HCT116 (cell line): ENCODE measurements around the gene AMOTL1. TPM values are rescaled to one million over a fixed set of nuclear protein-coding genes. Genes with fewer than 3 reads are reported as not detected.
A peak's percentile ranks its signal among the peaks of the same experiment; 100 is the strongest.

Source experiments
- ATAC-seq: fragments of 200-7000 bp; cut with Tn5 transposase; 2 replicates; pipeline ENCODE4 v1.9.1; 2020; ENCODE audit warnings: mild to moderate bottlenecking, moderate library complexity
- BruUV-seq: library from RNA; stranded (reverse); fragments of 400-500 nt; replicated peaks from 2 replicates; lab custom pipeline; 2021; lab: Mats Ljungman, UMichigan
- CTCF ChIA-PET: fragments of 300-600 bp; sonication (Branson Sonifier 250); formaldehyde crosslinking; loops from one replicate; lab custom pipeline; 2021; ENCODE audit warnings: antibody characterized with exemption; lab: Charles Lee
- POLR2A ChIA-PET: fragments of 300-600, 350-600 bp; sonication (Branson Sonifier 250); formaldehyde crosslinking; loops from one replicate; lab custom pipeline; 2021; ENCODE audit warnings: antibody characterized with exemption; lab: Charles Lee
- RAD21 ChIA-PET, 2 experiments: fragments of 300-600 bp; sonication (Branson Sonifier 250); formaldehyde crosslinking; loops; one replicate each; lab custom pipeline; 2023; ENCODE audit warnings: low total read pairs in 2 of 2; ENCODE audit not compliant: uncharacterized antibody in 2 of 2, unreplicated experiment in 2 of 2, low non-redundant PET in 1 of 2; lab: Charles Lee
- DNase-seq: peaks from one replicate; pipeline ENCODE4 v3.0.0-alpha.2; 2010; ENCODE audit warnings: low read depth, low spot score
- H2AFZ ChIP-seq: fragments of 200-600 bp; shearing (Covaris generic), sonication (generic); 2 replicates; pipeline ENCODE4 v1.6.1; 2017; ENCODE audit warnings: low read depth, mixed run types, mixed read lengths, antibody characterized with exemption, low read length; ENCODE audit not compliant: poor library complexity, severe bottlenecking
- H3K27ac ChIP-seq: 2 replicates; pipeline ENCODE4 v1.5.1; 2012; ENCODE audit warnings: low read depth, low read length
- H3K27me3 ChIP-seq: fragments of 200-600 bp; sonication (generic); 2 replicates; pipeline ENCODE4 v1.6.1; 2016; ENCODE audit warnings: mixed run types, low read length, mixed read lengths; ENCODE audit not compliant: insufficient read depth
- H3K36me3 ChIP-seq, 2 experiments: fragments of 200-500 bp in 1 of 2; fragments of 200-600 bp in 1 of 2; sonication (Bioruptor generic) in 1 of 2; sonication (generic) in 1 of 2; 2 replicates each; pipeline versions ENCODE4 v1.5.1 to v1.6.1; 2014 to 2016; ENCODE audit warnings: low read length in 2 of 2, inconsistent platforms in 1 of 2, mixed read lengths in 1 of 2, mixed run types in 1 of 2; ENCODE audit not compliant: insufficient read depth in 2 of 2, control insufficient read depth in 1 of 2
- H3K4me1 ChIP-seq, 2 experiments: fragments of 200-600 bp in 1 of 2; sonication (generic) in 1 of 2; 2 replicates each; pipeline versions ENCODE4 v1.5.1 to v1.6.1; 2012 to 2017; ENCODE audit warnings: low read length in 2 of 2, inconsistent platforms in 1 of 2, mild to moderate bottlenecking in 1 of 2, mixed read lengths in 1 of 2, mixed run types in 1 of 2, moderate library complexity in 1 of 2; ENCODE audit not compliant: insufficient read depth in 2 of 2, control insufficient read depth in 1 of 2
- H3K4me2 ChIP-seq: fragments of 200-600 bp; sonication (generic); 2 replicates; pipeline ENCODE4 v1.6.1; 2017; ENCODE audit warnings: mixed run types, low read length, mixed read lengths
- H3K4me3 ChIP-seq, 2 experiments: fragments of 200-600 bp in 1 of 2; sonication (generic) in 1 of 2; replicated peaks in 1 of 2; 2 replicates each; pipeline ENCODE4 v1.5.1; 2011 to 2016; ENCODE audit warnings: low read length in 2 of 2, control low read depth in 1 of 2, low read depth in 1 of 2, mild to moderate bottlenecking in 1 of 2, mixed read lengths in 1 of 2, mixed run types in 1 of 2
- H3K79me2 ChIP-seq: fragments of 200-600 bp; sonication (generic); 2 replicates; pipeline ENCODE4 v1.6.1; 2017; ENCODE audit warnings: mild to moderate bottlenecking, mixed run types, low read length, moderate library complexity, mixed read lengths; ENCODE audit not compliant: insufficient read depth
- H3K9ac ChIP-seq: fragments of 200-600 bp; sonication (generic); 2 replicates; pipeline ENCODE4 v1.6.1; 2016; ENCODE audit warnings: low read length, mixed read lengths
- H3K9me2 ChIP-seq: fragments of 200-600 bp; sonication (generic), shearing (Covaris generic); 2 replicates; pipeline ENCODE4 v1.6.1; 2017; ENCODE audit warnings: mixed run types, mild to moderate bottlenecking, moderate library complexity; ENCODE audit not compliant: insufficient read depth
- H3K9me3 ChIP-seq, 2 experiments: fragments of 200-500 bp in 1 of 2; fragments of 200-600 bp in 1 of 2; sonication (Bioruptor generic) in 1 of 2; sonication (generic) in 1 of 2; 2 replicates each; pipeline ENCODE4 v1.6.1; 2014 to 2017; ENCODE audit warnings: low read length in 2 of 2, mixed read lengths in 2 of 2, inconsistent platforms in 1 of 2, low read depth in 1 of 2, mild to moderate bottlenecking in 1 of 2, mixed run types in 1 of 2, moderate library complexity in 1 of 2; ENCODE audit not compliant: control insufficient read depth in 1 of 2, insufficient read depth in 1 of 2
- H4K20me1 ChIP-seq: fragments of 200-600 bp; sonication (generic), shearing (Covaris generic); 2 replicates; pipeline ENCODE4 v1.6.1; 2017; ENCODE audit warnings: mixed run types, mild to moderate bottlenecking, moderate library complexity; ENCODE audit not compliant: insufficient read depth
- CBX3 ChIP-seq: IDR thresholded peaks from 2 replicates; pipeline ENCODE4 v1.6.1; 2012; ENCODE audit warnings: low read depth
- CEBPB ChIP-seq: IDR thresholded peaks from 2 replicates; pipeline ENCODE4 v1.6.1; 2012; ENCODE audit warnings: low read depth
- CTCF ChIP-seq, 3 experiments: fragments of 200-600 bp in 1 of 3; sonication (generic) in 1 of 3; IDR thresholded peaks in 2 of 3; conservative IDR thresholded peaks in 1 of 3; 2 replicates each; pipeline ENCODE4 v1.5.1; 2012 to 2017; ENCODE audit warnings: low read depth in 2 of 3, low read length in 2 of 3, antibody characterized with exemption in 1 of 3, borderline replicate concordance in 1 of 3, control low read depth in 1 of 3, mild to moderate bottlenecking in 1 of 3, mixed read lengths in 1 of 3, mixed run types in 1 of 3, moderate library complexity in 1 of 3; ENCODE audit not compliant: insufficient read depth in 1 of 3
- EGR1 ChIP-seq: IDR thresholded peaks from 2 replicates; pipeline ENCODE4 v1.6.1; 2012; ENCODE audit warnings: low read depth
- EZH2 ChIP-seq: fragments of 200-600 bp; sonication (generic); IDR thresholded peaks from 2 replicates; pipeline ENCODE4 v1.6.1; 2017; ENCODE audit warnings: antibody characterized with exemption, mixed run types
- EZH2phosphoT487 ChIP-seq: fragments of 200-600 bp; IDR thresholded peaks from 2 replicates; pipeline ENCODE4 v1.6.1; 2018; ENCODE audit warnings: antibody characterized with exemption, borderline replicate concordance
- FOSL1 ChIP-seq: IDR thresholded peaks from 2 replicates; pipeline ENCODE4 v1.6.1; 2012; ENCODE audit warnings: low read depth
- POLR2A ChIP-seq: IDR thresholded peaks from 2 replicates; pipeline ENCODE4 v1.7.0; 2011; ENCODE audit warnings: borderline replicate concordance; ENCODE audit not compliant: insufficient read depth, insufficient read length; ENCODE audit errors: extremely low read depth
- RAD21 ChIP-seq: IDR thresholded peaks from 2 replicates; pipeline ENCODE4 v1.6.1; 2012; ENCODE audit warnings: low read depth, mild to moderate bottlenecking
- TCF7L2 ChIP-seq: IDR thresholded peaks from 2 replicates; pipeline ENCODE4 v1.7.0; 2011; ENCODE audit warnings: borderline replicate concordance, inconsistent platforms; ENCODE audit not compliant: insufficient read depth, insufficient read length; ENCODE audit errors: extremely low read depth
- ZBTB33 ChIP-seq: IDR thresholded peaks from 2 replicates; pipeline ENCODE4 v1.6.1; 2011; ENCODE audit warnings: mild to moderate bottlenecking, low read length, moderate library complexity; ENCODE audit not compliant: insufficient replicate concordance; ENCODE audit errors: extremely low read depth
- ZFX ChIP-seq: fragments of 450-650 bp; IDR thresholded peaks from 2 replicates; pipeline ENCODE4 v1.6.1; 2017
- ZNF274 ChIP-seq: fragments of 200-500 bp; sonication (Bioruptor generic); IDR thresholded peaks from 2 replicates; pipeline ENCODE4 v1.6.1; 2014; ENCODE audit warnings: mild to moderate bottlenecking, low read depth, low read length, inconsistent platforms
- intact Hi-C: fragments of 100-400 bp; cut with micrococcal nuclease; formaldehyde crosslinking; loops from 2 replicates; pipeline ENCODE4 v1.10.0; 2022
- total RNA-seq: library from RNA; stranded (reverse); gene quantifications from one replicate; pipeline ENCODE4 v1.2.1, GENCODE V29; 2021; ENCODE audit not compliant: unreplicated experiment
- TF ChIP-seq, protein P1 (sequence below): IDR thresholded peaks from 2 replicates; pipeline ENCODE4 v1.6.1; 2012

AMOTL1 gene
- total RNA-seq, 1 experiment from 2014 or later: 27.6 TPM

DNA sequence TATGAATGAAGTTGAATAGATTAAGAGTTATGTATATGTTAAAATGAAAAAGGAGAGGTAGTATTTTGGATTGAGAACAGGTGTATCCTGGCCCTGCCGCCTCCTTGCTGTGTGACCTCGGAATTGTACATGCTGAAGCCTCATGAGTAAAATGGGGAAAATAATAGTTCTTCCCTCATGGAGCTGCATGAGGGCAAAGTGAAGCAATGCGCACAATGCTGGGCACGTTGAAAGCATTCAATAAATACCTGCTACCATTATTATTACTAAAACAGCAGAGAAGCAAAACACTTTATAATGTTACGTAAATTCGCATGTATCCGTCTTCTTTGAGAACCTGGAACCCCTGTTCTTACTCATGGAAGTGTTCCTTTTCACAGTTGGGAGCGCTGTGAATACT lies 5.7 kb downstream of the AMOTL1 start:
- RAD21 ChIA-PET: no interaction called here
- peaks cover 19 to 50% of the 10 kb centered on the region in 2 experiments; a peak in 3 of 4 replicates for H3K4me1 ChIP-seq
- no peak overlapping the region for H2AFZ ChIP-seq
- H3K27ac ChIP-seq: no peak overlapping the region
- peaks cover 98% of the 10 kb centered on the region for H3K79me2 ChIP-seq
- H3K36me3 ChIP-seq: no peaks in the 10 kb centered on the region
- peak overlapping the region; percentile 30; the same call in 1 of the 2 replicates for H3K4me2 ChIP-seq
- TF ChIP-seq CTCF (IDR thresholded peaks at IDR 0.05 in 2 of 3, conservative IDR thresholded peaks at IDR 0.05 in 1 of 3; ENCODE audit: borderline replicate concordance in 1 of 3, insufficient read depth in 1 of 3, low read depth in 2 of 3, low read length in 2 of 3) (no peak), EZH2phosphoT487 (no peak), EGR1 (no peak), CBX3 (no peak), RAD21 (no peak), ZNF274 (no peak), TCF7L2 (no peak), CEBPB (no peak), ZBTB33 (no peak), POLR2A (no peak), EZH2 (no peak), ZFX (no peak), FOSL1 (no peak)
- TF ChIP-seq, protein P1, sequence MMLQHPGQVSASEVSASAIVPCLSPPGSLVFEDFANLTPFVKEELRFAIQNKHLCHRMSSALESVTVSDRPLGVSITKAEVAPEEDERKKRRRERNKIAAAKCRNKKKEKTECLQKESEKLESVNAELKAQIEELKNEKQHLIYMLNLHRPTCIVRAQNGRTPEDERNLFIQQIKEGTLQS: no peak
- TF ChIP-seq, all 23 proteins: peak for 0
- DNase-seq: no peak
- H3K9me3 ChIP-seq: no peaks in the 10 kb centered on the region
- no peaks in the 10 kb centered on the region for H3K27me3 ChIP-seq
- H4K20me1 ChIP-seq: no peaks in the 10 kb centered on the region
- ChIA-PET POLR2A (no interaction called here), CTCF (no interaction called here)
- H3K4me3 ChIP-seq: no peak overlapping the region
- H3K9me2 ChIP-seq: no peaks in the 10 kb centered on the region
- no peak for ATAC-seq
- no peak overlapping the region for H3K9ac ChIP-seq
- no TSS peak for BruUV-seq
- intact Hi-C loops: no loop called here
